ENCODE data around the gene FAM200B. TPM values are rescaled to one million over a fixed set of nuclear protein-coding genes. Genes with fewer than 3 reads are reported as not detected.

FAM200B gene
- total RNA-seq, 1 donor from 2014 or later: 27.4 TPM

- peaks cover 7% of the 10 kb centered on the region for H3K9me3 Mint-ChIP-seq (ENCODE audit: unreplicated experiment)
- no peak overlapping the region for H3K27ac Mint-ChIP-seq (ENCODE audit: unreplicated experiment)
- peaks cover 13% of the 10 kb centered on the region for H3K4me1 Mint-ChIP-seq (ENCODE audit: low read depth, unreplicated experiment)
- H3K4me3 Mint-ChIP-seq (ENCODE audit: unreplicated experiment): no peak overlapping the region
- H3K27me3 Mint-ChIP-seq (ENCODE audit: unreplicated experiment): peaks cover 3% of the 10 kb centered on the region
- no peak for TF ChIP-seq CTCF (IDR thresholded peaks at IDR 0.05; ENCODE audit: partially characterized antibody, unreplicated experiment)
- no peaks in the 10 kb centered on the region for H3K36me3 Mint-ChIP-seq (ENCODE audit: unreplicated experiment)
- DNase-seq: no peak
Observed at GRCh38 chr4:15684498-15684897, 2.9 kb downstream of the FAM200B start.

- no peak for TF ChIP-seq CTCF (IDR thresholded peaks at IDR 0.05; ENCODE audit: partially characterized antibody, unreplicated experiment)
- no peaks in the 10 kb centered on the region for H3K27me3 Mint-ChIP-seq (ENCODE audit: unreplicated experiment)
- H3K27ac Mint-ChIP-seq (ENCODE audit: unreplicated experiment): no peak overlapping the region
- peaks cover 2% of the 10 kb centered on the region for H3K9me3 Mint-ChIP-seq (ENCODE audit: unreplicated experiment)
- no peak for DNase-seq
- no peaks in the 10 kb centered on the region for H3K36me3 Mint-ChIP-seq (ENCODE audit: unreplicated experiment)
- peaks cover 6% of the 10 kb centered on the region for H3K4me1 Mint-ChIP-seq (ENCODE audit: low read depth, unreplicated experiment)
- no peak overlapping the region for H3K4me3 Mint-ChIP-seq (ENCODE audit: unreplicated experiment)
Observed at GRCh38 chr4:15688051-15688450, 6.4 kb downstream of the FAM200B start.

- Mint-ChIP-seq H3K9me3 (ENCODE audit: unreplicated experiment) (peaks cover 4% of the 10 kb centered on the region), H3K27ac (ENCODE audit: unreplicated experiment) (no peak overlapping the region), H3K4me3 (ENCODE audit: unreplicated experiment) (no peak overlapping the region), H3K27me3 (ENCODE audit: unreplicated experiment) (no peaks in the 10 kb centered on the region), H3K36me3 (ENCODE audit: unreplicated experiment) (no peaks in the 10 kb centered on the region), H3K4me1 (ENCODE audit: low read depth, unreplicated experiment) (no peaks in the 10 kb centered on the region)
- no peak for TF ChIP-seq CTCF (IDR thresholded peaks at IDR 0.05; ENCODE audit: partially characterized antibody, unreplicated experiment)
- DNase-seq: no peak
Observed at GRCh38 chr4:15689540-15689939, 7.9 kb downstream of the FAM200B start.

GRCh38 chr4:15690020-15690809 is 8.6 kb downstream of the FAM200B start:
- Mint-ChIP-seq H3K27ac (ENCODE audit: unreplicated experiment) (no peak overlapping the region), H3K4me1 (ENCODE audit: low read depth, unreplicated experiment) (no peaks in the 10 kb centered on the region), H3K27me3 (ENCODE audit: unreplicated experiment) (no peaks in the 10 kb centered on the region), H3K4me3 (ENCODE audit: unreplicated experiment) (no peak overlapping the region), H3K9me3 (ENCODE audit: unreplicated experiment) (peaks cover 4% of the 10 kb centered on the region), H3K36me3 (ENCODE audit: unreplicated experiment) (no peaks in the 10 kb centered on the region)
- no peak for DNase-seq
- no peak for TF ChIP-seq CTCF (IDR thresholded peaks at IDR 0.05; ENCODE audit: partially characterized antibody, unreplicated experiment)

GRCh38 chr4:15691346-15692135 is 9.9 kb downstream of the FAM200B start:
- DNase-seq: no peak
- no peak overlapping the region for H3K27ac Mint-ChIP-seq (ENCODE audit: unreplicated experiment)
- H3K27me3 Mint-ChIP-seq (ENCODE audit: unreplicated experiment): no peaks in the 10 kb centered on the region
- no peak for TF ChIP-seq CTCF (IDR thresholded peaks at IDR 0.05; ENCODE audit: partially characterized antibody, unreplicated experiment)
- no peak overlapping the region for H3K4me3 Mint-ChIP-seq (ENCODE audit: unreplicated experiment)
- no peaks in the 10 kb centered on the region for H3K36me3 Mint-ChIP-seq (ENCODE audit: unreplicated experiment)
- no peaks in the 10 kb centered on the region for H3K4me1 Mint-ChIP-seq (ENCODE audit: low read depth, unreplicated experiment)
- peaks cover 4% of the 10 kb centered on the region for H3K9me3 Mint-ChIP-seq (ENCODE audit: unreplicated experiment)
